Activated T-cell treated with anti-CD3 and anti-CD28 coated beads, Interleukin-2, amount 50 U/mL, for 24 hours (primary cell): ENCODE measurements around the gene ODAD2.

Experiments used
- DNase-seq: peaks from one replicate; pipeline ENCODE4 v3.0.0-alpha.2; 2020
- H3K27ac Mint-ChIP-seq: 2 replicates; pipeline ENCODE4 v1.8.0; 2020; ENCODE audit warnings: mild to moderate bottlenecking, mixed read lengths
- H3K27me3 Mint-ChIP-seq: 2 replicates; pipeline ENCODE4 v1.8.0; 2020; ENCODE audit warnings: mixed read lengths
- H3K36me3 Mint-ChIP-seq: 2 replicates; pipeline ENCODE4 v1.8.0; 2020; ENCODE audit warnings: low read depth, mixed read lengths
- H3K4me1 Mint-ChIP-seq: 2 replicates; pipeline ENCODE4 v1.8.0; 2020; ENCODE audit warnings: low read depth, mixed read lengths
- H3K4me3 Mint-ChIP-seq: 2 replicates; pipeline ENCODE4 v1.8.0; 2020; ENCODE audit warnings: mild to moderate bottlenecking, moderate library complexity, mixed read lengths
- H3K9me3 Mint-ChIP-seq: 2 replicates; pipeline ENCODE4 v1.8.0; 2020; ENCODE audit warnings: mixed read lengths

Gene ODAD2

DNA sequence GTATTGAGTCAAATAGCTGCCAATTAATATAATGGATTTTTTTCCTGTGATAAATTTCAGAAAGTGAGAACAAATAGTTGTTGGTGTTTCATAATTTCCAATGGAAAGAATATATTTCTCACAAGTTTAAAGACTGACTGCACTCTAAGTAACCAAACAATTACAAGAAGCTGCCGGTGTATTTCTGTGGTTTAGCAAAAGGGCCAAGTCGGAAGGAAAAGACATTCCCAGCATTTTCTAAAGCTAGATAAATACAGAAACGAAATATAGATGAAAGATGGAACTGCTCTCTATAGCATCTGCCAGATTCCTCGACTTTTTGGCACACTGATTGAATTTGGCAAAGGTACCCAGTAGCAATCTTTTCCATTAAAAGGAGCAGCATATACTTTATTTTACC, 160.5 kb downstream of the ODAD2 start:
- Mint-ChIP-seq H3K36me3 (no peaks in the 10 kb centered on the region), H3K27me3 (peaks cover 10% of the 10 kb centered on the region), H3K4me3 (no peak overlapping the region), H3K27ac (no peak overlapping the region), H3K4me1 (no peaks in the 10 kb centered on the region), H3K9me3 (no peaks in the 10 kb centered on the region)
- DNase-seq = no peak

DNA sequence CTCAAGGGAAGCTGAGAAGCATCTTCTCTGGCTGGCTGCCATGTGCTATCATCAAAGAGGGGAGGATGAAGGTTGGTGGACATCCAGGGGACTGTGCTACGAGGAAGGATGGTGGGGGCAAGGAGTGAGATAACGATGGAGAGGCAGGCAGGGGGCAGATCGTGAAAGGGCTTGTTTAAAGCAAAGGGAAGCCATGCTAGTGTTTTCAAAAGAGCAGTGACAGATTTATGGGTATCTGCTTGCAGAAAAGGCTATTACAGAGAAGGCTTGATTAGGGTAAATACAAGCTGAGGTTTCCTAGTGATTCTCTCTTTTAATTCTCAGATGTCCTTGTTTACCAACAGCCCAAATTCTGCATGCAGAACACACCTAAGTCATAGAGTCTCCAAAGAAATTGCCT, 164.4 kb downstream of the ODAD2 start:
- no peak overlapping the region for H3K27ac Mint-ChIP-seq
- no peak overlapping the region for H3K4me3 Mint-ChIP-seq
- no peaks in the 10 kb centered on the region for H3K9me3 Mint-ChIP-seq
- no peak for DNase-seq
- H3K36me3 Mint-ChIP-seq = no peaks in the 10 kb centered on the region
- H3K27me3 Mint-ChIP-seq = peaks cover 7% of the 10 kb centered on the region
- H3K4me1 Mint-ChIP-seq = no peaks in the 10 kb centered on the region

DNA sequence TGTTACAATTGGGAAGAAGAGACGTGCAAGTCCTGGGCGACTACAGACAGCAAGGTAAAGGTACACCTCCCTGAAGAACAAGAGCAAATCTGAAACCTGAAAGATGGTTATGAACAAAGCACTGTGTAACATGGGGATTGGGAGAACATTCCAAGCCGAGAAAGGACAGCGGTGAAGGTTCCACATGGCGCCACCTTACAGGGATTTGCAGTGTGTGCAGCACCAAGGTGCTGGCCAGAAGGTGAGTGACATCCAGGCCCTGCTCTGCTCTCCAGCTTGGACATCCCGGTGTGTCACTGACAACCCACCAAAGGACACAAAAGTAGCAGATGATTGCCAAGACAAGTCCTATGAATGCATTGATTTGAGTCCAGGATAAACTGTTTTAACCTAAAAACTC, 165.1 kb downstream of the ODAD2 start:
- H3K27ac Mint-ChIP-seq = no peak overlapping the region
- H3K4me3 Mint-ChIP-seq = no peak overlapping the region
- H3K27me3 Mint-ChIP-seq = peaks cover 7% of the 10 kb centered on the region
- no peaks in the 10 kb centered on the region for H3K4me1 Mint-ChIP-seq
- no peaks in the 10 kb centered on the region for H3K36me3 Mint-ChIP-seq
- no peaks in the 10 kb centered on the region for H3K9me3 Mint-ChIP-seq
- no peak for DNase-seq

DNA sequence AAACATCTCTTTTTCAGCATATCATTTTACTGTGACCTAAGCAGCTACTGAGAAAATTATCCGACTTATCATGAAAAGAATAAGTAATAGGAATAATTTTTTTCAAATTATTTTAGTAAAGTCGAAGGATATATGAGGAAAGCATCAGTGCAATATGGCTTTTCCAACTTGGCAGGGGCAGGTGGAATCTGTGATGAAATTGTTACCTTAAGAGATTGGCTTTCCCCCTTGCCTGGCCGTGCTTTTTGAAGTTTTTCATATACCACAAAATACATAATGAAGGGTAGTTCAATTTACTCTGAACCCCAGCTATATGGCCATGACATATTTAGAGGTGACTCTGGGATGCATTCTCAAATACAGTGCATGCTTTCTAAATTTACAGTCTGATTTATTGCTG, 166.1 kb downstream of the ODAD2 start:
- no peak for DNase-seq
- no peaks in the 10 kb centered on the region for H3K9me3 Mint-ChIP-seq
- no peaks in the 10 kb centered on the region for H3K36me3 Mint-ChIP-seq
- no peak overlapping the region for H3K4me3 Mint-ChIP-seq
- H3K27me3 Mint-ChIP-seq = peaks cover 7% of the 10 kb centered on the region
- no peak overlapping the region for H3K27ac Mint-ChIP-seq
- H3K4me1 Mint-ChIP-seq = no peaks in the 10 kb centered on the region

DNA sequence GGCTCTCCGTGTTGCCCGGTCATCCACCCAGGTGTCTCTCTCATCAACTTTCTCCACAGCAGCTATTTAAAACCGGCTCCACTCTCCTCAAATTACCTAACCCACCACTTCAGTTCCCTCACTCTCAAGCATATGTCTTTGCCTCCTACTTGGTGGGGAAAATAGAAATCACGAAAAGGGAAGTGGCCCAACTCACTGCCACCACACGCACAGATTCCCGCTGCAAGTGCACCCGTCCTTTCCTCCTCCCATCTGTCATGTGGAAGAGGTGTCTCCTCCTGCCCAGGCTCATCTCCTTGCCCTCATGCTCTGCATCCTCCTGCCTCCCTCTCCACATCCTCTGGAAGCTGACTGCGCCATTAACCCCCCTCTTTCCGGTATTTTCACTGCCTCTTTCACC, 172.5 kb downstream of the ODAD2 start:
- H3K27ac Mint-ChIP-seq = no peak overlapping the region
- H3K4me3 Mint-ChIP-seq = no peak overlapping the region
- DNase-seq = no peak

DNA sequence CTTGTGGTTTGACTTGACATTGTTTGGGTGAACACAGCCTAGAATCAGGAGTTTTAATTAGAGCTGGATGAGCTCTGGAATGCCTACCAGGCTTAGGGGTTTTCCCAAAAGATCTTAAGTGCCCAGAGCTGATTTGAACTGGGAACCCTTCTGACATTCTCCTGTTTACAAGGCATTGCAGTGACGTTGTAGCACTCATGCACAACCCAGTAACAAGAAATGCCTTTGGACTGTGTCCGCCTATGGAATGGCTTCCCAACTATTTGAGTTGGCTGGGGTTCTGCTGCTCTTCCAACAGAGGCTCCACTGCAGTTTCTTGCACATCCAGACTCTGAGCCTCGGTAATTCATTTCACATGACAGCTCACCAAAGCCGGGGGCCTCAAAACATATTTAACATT, 176.6 kb downstream of the ODAD2 start:
- H3K4me1 Mint-ChIP-seq = no peaks in the 10 kb centered on the region
- no peak for DNase-seq
- H3K9me3 Mint-ChIP-seq = no peaks in the 10 kb centered on the region
- no peak overlapping the region for H3K4me3 Mint-ChIP-seq
- H3K36me3 Mint-ChIP-seq = no peaks in the 10 kb centered on the region
- H3K27ac Mint-ChIP-seq = no peak overlapping the region
- peaks cover 4% of the 10 kb centered on the region for H3K27me3 Mint-ChIP-seq

More for the DNA sequence above, 172.5 kb downstream of the ODAD2 start:
- Mint-ChIP-seq H3K4me1 (no peaks in the 10 kb centered on the region), H3K9me3 (no peaks in the 10 kb centered on the region), H3K36me3 (no peaks in the 10 kb centered on the region), H3K27me3 (peaks cover 7% of the 10 kb centered on the region)

DNA sequence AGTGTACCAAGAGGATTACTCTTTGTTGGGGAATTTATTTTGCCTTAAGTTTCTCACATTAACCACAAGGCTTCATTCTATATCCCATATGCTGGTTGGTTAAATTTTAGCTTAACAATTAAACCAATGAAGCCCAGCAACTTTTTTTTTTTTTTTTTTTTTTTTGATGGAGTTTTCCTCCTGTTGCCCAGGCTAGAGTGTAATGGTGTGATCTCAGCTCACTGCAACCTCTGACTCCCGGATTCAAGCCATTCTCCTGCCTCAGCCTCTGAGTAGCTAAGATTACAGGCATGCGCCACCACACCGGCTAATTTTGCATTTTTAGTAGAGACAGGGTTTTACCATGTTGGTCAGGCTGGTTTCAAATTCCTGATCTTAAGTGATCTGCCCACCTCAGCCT, 178.2 kb downstream of the ODAD2 start:
- Mint-ChIP-seq H3K4me3 (no peak overlapping the region), H3K27ac (no peak overlapping the region), H3K27me3 (peaks cover 4% of the 10 kb centered on the region), H3K36me3 (no peaks in the 10 kb centered on the region), H3K9me3 (no peaks in the 10 kb centered on the region), H3K4me1 (no peaks in the 10 kb centered on the region)
- no peak for DNase-seq

DNA sequence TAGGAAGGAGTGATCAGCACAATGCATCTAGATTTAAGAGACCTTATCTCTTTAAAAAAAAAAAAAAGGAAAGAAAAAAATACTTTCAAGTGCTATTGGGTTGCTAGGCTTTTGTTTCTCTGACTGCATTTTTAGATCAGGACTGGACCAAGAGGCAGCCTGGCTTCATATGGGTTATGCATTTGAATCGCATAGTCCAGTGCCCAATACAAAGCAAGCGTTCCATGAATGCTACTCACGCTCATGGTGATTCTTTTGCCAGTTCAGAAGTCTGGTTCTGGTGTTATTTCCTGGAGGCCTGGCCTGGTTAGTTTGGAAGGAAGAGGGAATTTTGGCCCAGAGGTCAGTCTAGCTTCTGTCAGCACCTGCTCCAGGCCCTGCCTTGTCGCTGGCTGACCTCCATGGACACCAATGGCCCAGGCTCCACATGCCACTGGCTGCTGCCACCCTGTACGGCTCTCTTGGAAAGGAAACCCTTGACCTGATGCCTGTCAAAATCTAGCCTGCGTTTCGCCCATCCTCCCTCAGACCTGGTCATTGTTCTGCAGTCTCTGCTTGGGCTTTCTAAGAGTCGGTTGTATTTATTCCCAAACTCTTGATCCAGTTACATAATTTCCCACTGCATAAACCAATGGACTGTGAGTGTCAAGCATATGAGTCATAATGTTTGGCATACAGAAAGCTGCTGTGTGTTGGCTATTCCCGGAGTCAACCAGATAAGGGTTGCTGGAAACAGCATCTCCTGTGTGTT, 178.9 kb downstream of the ODAD2 start:
- Mint-ChIP-seq H3K36me3 (no peaks in the 10 kb centered on the region), H3K4me1 (no peaks in the 10 kb centered on the region), H3K9me3 (no peaks in the 10 kb centered on the region), H3K27ac (no peak overlapping the region), H3K27me3 (peaks cover 4% of the 10 kb centered on the region), H3K4me3 (no peak overlapping the region)
- no peak for DNase-seq

DNA sequence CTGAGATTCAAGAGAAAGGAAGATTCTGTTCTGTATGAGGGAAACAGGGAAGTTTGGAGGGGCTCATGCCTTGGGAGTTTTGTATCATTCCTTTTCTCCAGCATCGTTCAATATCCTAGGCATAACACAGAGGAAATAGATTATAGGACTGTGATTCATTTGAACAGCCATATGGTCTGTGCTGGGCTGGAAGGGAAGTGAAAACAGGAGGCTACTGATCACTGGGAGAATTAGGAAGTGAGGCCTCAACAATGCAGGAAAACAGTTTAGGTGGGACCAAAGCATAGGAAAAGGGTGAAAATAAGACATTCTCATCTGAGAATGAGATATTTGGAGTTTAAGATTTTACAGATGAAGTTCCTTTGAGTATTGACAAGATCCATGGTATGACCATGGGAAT, 182.6 kb downstream of the ODAD2 start:
- Mint-ChIP-seq H3K27me3 (no peaks in the 10 kb centered on the region), H3K27ac (no peak overlapping the region), H3K4me3 (no peak overlapping the region), H3K36me3 (no peaks in the 10 kb centered on the region), H3K4me1 (no peaks in the 10 kb centered on the region), H3K9me3 (no peaks in the 10 kb centered on the region)
- no peak for DNase-seq

DNA sequence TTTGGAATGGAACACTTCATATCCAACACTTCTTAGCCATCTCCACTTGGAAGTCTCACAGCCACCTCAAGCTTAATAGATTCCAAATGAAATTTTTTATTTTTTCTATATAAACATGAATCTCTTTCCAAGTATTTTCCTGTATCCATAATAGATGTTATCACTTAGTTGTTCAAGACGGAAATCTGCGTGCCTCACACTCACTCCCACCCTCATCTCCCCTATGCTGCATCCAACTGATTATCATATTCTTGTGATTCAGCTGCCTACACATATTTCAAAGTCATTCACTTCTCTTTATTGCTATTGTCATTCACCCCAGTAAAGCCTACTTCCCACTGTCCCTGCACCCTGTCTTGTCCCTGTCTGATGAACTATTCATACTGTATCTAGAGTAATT, 183.0 kb downstream of the ODAD2 start:
- no peaks in the 10 kb centered on the region for H3K9me3 Mint-ChIP-seq
- no peaks in the 10 kb centered on the region for H3K4me1 Mint-ChIP-seq
- H3K36me3 Mint-ChIP-seq = no peaks in the 10 kb centered on the region
- no peak overlapping the region for H3K4me3 Mint-ChIP-seq
- no peak overlapping the region for H3K27ac Mint-ChIP-seq
- DNase-seq = no peak
- H3K27me3 Mint-ChIP-seq = no peaks in the 10 kb centered on the region

DNA sequence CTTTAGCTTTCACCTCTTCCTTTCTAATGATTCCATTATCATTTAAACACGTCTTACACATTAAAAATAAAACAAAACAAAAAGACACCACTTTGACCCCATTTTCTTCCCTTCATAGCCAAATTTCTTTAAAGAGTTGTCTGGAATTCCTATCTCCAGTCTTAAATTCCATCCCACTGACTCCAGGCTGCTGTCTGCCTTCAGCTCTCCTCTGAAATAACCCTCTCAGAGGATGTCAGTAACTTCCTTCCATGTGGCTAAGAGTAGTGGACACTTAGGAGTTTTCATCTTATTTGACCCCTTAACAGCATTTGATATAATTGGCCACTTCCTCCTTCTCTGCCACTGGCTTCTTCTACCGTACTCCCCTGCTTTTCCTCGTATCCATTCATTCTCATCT, 183.6 kb downstream of the ODAD2 start:
- no peaks in the 10 kb centered on the region for H3K4me1 Mint-ChIP-seq
- H3K9me3 Mint-ChIP-seq = no peaks in the 10 kb centered on the region
- H3K4me3 Mint-ChIP-seq = no peak overlapping the region
- DNase-seq = no peak
- no peaks in the 10 kb centered on the region for H3K36me3 Mint-ChIP-seq
- H3K27ac Mint-ChIP-seq = no peak overlapping the region
- no peaks in the 10 kb centered on the region for H3K27me3 Mint-ChIP-seq

DNA sequence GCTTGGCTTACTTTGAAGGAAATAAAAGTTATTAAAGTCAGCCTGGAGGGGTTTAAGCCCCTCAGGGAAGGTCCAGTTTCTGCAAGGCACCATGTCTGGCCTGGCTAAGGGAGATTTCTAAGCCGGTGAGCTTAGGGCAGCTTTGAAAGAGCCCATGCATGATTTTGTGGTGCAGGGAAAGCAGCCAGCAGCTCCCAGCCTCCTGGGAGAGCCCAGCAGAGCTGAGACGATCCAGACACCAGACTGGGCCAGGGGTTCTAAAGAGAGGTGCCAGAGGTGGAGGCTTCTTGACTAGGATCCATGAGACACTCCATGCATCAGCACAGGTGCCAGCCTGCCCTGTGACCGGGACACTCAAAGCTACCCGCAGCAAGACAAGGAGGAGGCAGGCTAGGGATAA, 193.7 kb downstream of the ODAD2 start:
- H3K9me3 Mint-ChIP-seq = no peaks in the 10 kb centered on the region
- no peaks in the 10 kb centered on the region for H3K4me1 Mint-ChIP-seq
- H3K27me3 Mint-ChIP-seq = peaks cover 30% of the 10 kb centered on the region
- H3K4me3 Mint-ChIP-seq = no peak overlapping the region
- no peak overlapping the region for H3K27ac Mint-ChIP-seq
- DNase-seq = no peak
- H3K36me3 Mint-ChIP-seq = no peaks in the 10 kb centered on the region

DNA sequence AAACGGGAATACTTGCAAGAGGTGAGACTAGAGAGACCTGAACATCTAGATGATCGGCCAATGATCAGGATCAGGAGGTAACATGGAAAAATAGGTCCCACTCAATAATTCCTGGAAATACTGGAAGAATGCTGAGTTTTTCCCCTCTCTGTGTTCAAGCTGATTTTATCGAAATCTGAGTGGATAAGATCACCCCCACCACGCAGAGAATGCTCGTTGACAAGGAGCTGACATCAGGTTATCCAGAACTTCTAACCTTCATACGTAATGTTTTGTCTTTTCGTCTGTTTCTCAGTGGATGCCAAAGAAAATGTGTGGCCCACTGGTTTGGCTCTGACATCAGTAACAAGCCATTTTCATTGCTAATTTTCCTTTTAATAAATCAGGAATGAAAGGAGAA, 194.7 kb downstream of the ODAD2 start:
- Mint-ChIP-seq H3K9me3 (no peaks in the 10 kb centered on the region), H3K4me3 (no peak overlapping the region), H3K27me3 (peaks cover 33% of the 10 kb centered on the region), H3K4me1 (no peaks in the 10 kb centered on the region), H3K27ac (no peak overlapping the region), H3K36me3 (no peaks in the 10 kb centered on the region)
- no peak for DNase-seq

DNA sequence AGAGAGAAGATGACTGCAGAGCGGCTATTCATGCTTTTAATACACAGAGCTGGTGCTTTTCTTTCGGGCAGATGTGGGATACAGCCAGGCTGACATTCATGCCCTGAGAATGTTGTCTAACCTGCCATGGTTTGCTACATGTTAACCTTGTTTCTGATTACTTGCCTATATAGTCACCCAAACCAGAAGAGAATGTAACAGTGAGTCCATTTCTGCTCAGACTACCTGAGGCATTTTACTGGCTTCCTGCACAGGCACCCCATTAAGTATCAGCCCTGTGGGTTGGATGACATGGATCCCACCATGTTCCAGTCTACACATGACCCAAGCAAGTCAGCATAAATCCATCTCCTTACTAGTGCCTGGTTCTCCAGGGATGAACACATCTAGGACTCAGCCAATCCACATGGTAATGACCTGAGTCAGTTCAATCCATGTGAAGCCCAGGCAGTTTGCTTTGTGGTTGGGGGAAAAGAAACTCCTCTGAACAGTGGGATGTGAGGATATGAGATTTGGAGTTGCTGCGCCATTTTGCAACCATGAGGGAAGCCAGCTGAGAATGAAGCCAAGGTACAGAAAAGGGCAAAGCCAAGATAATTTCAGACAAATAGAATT, 197.6 kb downstream of the ODAD2 start:
- DNase-seq = no peak
- no peak overlapping the region for H3K27ac Mint-ChIP-seq
- H3K27me3 Mint-ChIP-seq = peaks cover 35% of the 10 kb centered on the region
- no peaks in the 10 kb centered on the region for H3K4me1 Mint-ChIP-seq
- no peaks in the 10 kb centered on the region for H3K36me3 Mint-ChIP-seq
- no peak overlapping the region for H3K4me3 Mint-ChIP-seq
- no peaks in the 10 kb centered on the region for H3K9me3 Mint-ChIP-seq

DNA sequence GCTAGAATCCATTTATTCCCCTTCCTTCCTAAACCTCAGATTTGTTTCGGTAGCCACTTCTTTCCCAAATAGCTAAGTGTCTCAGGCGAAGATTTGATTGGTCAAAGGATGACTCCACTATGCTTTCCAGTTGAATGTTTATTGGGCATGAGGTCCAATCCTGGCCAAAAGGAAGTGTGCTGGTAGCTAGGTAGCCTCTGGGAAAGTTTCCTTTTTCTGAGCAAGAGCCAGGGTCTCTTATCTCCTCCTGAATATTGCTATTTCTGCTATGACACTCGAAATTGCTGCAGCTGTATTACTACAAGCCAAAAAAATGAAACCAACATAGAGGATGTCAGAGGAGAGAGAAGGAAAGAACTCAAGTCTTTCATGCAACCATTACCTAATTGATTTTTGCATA, 199.8 kb downstream of the ODAD2 start:
- H3K36me3 Mint-ChIP-seq = no peaks in the 10 kb centered on the region
- H3K4me3 Mint-ChIP-seq = no peak overlapping the region
- no peak for DNase-seq
- H3K9me3 Mint-ChIP-seq = no peaks in the 10 kb centered on the region
- no peak overlapping the region for H3K27ac Mint-ChIP-seq
- H3K27me3 Mint-ChIP-seq = peaks cover 32% of the 10 kb centered on the region
- H3K4me1 Mint-ChIP-seq = no peaks in the 10 kb centered on the region
